Measurements from ENCODE around the gene DLG2.
A peak's percentile ranks its signal among the peaks of the same experiment; 100 is the strongest.

The DLG2 gene

DNA sequence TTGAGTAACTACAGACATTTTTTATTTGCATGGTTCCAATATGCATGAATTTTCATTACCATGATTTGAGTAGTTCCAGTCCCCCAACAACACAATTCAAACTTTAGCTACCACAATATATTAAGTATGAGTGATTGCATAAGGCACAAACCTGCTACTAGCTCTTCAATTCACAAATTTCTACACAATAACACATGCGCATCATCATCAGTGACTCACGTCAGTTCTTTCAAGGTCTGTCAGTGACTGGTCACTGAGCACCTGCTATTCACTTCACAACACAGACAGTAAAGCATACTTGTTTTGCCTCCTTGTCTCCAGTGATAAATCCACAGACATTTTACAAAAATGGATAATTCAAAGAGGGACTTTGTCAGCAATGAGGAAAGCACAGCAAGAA lies 1905.9 kb downstream of the DLG2 start:
- ChIA-PET CTCF (interaction anchor here (0.5 kb wide), 1 partner anchor 10 kb away, joined by 3 read pairs; no protein-coding TSS in a partner anchor), POLR2A (ENCODE audit: low non-redundant PET) (no interaction called here)
- TF ChIP-seq, protein P1, sequence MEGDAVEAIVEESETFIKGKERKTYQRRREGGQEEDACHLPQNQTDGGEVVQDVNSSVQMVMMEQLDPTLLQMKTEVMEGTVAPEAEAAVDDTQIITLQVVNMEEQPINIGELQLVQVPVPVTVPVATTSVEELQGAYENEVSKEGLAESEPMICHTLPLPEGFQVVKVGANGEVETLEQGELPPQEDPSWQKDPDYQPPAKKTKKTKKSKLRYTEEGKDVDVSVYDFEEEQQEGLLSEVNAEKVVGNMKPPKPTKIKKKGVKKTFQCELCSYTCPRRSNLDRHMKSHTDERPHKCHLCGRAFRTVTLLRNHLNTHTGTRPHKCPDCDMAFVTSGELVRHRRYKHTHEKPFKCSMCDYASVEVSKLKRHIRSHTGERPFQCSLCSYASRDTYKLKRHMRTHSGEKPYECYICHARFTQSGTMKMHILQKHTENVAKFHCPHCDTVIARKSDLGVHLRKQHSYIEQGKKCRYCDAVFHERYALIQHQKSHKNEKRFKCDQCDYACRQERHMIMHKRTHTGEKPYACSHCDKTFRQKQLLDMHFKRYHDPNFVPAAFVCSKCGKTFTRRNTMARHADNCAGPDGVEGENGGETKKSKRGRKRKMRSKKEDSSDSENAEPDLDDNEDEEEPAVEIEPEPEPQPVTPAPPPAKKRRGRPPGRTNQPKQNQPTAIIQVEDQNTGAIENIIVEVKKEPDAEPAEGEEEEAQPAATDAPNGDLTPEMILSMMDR (conservative IDR thresholded peaks at IDR 0.05; ENCODE audit: low read depth): no peak
- peak; percentile 11 for DNase-seq (ENCODE audit: low spot score)
- no peak overlapping the region for H3K27ac ChIP-seq

DNA sequence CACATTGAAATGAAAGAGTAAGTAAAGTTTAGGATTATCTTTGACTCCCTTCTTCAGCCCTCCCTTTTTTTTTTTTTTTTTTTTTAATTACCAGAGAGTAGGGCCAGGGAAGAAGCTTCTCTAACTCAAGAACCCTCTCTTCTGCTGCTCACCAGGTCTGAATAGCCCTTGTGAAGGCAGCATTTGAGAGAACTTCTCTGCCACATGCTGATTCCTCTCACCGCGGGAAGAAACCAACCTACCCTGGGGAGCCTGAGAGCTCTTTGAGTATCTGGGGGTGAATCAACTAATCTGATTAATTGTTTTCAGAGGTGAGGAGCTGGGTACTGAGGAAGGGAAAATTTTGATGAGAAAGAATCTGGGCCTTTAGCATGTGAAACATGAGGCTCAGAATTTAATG lies 1906.5 kb downstream of the DLG2 start:
- TF ChIP-seq, protein P1 (conservative IDR thresholded peaks at IDR 0.05; ENCODE audit: low read depth): no peak
- DNase-seq (ENCODE audit: low spot score): no peak
- ChIA-PET POLR2A (ENCODE audit: low non-redundant PET) (no interaction called here), CTCF (interaction anchor here (0.5 to 0.7 kb wide), 3 partner anchors 9 to 794 kb away, joined by 3 to 5 read pairs (median 3); no protein-coding TSS in a partner anchor)
- H3K27ac ChIP-seq: no peak overlapping the region

DNA sequence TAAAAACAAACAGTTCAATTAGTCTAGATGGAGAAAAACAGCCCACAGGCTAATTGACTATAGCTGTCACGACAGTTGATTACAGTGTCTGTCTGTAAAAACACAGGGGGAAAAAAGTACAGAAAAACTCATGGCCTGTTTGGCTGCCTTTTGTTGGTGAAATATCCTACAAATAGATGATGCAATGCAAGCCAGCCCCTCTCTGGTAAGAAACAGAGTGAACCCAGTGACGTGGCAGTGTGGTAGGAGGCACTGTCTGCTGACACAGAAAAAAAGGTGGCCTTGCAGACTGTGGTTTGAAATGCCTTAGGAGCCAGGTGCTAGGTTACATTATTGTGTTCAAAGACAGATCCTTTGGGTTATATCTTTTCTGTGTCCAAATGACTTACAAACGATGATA lies 1909.6 kb downstream of the DLG2 start:
- CTCF ChIA-PET: no interaction called here
- POLR2A ChIA-PET (ENCODE audit: low non-redundant PET): no interaction called here
- TF ChIP-seq, protein P1 (conservative IDR thresholded peaks at IDR 0.05; ENCODE audit: low read depth): no peak
- DNase-seq (ENCODE audit: low spot score): no peak
- no peak overlapping the region for H3K27ac ChIP-seq

DNA sequence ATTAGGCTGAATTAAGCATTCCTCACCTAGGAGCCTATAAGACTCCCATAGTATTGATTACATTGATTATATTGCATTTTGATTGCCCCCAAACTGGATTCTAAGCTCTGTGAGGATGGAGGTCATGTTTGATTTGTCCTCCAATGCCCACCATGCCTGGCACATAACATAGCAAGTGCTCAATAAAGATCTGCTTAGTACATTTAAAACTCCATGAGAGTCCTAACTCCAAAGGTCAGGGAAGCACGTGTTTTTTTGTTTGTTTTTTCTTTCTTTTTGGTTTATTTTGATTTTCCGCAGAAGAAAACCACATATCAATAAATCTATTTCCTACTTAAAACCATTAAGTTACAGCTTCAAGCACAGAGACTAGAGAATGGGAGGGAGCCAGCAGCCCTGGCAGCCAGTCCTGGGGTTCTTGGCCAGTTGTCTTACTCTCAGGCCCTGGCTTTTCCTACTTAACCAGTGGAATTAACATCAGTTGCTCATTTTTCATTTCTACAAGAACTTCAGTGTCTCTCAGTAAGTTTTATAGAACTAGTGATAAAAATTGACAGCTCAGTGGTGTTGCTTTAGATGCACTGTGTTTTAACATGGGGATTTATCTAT lies 1911.1 kb downstream of the DLG2 start:
- TF ChIP-seq, protein P1 (conservative IDR thresholded peaks at IDR 0.05; ENCODE audit: low read depth): no peak
- POLR2A ChIA-PET (ENCODE audit: low non-redundant PET): no interaction called here
- no peak overlapping the region for H3K27ac ChIP-seq
- no peak for DNase-seq (ENCODE audit: low spot score)
- CTCF ChIA-PET: interaction anchor here (0.6 kb wide), 1 partner anchor 423 kb away, joined by 3 read pairs; no protein-coding TSS in a partner anchor

DNA sequence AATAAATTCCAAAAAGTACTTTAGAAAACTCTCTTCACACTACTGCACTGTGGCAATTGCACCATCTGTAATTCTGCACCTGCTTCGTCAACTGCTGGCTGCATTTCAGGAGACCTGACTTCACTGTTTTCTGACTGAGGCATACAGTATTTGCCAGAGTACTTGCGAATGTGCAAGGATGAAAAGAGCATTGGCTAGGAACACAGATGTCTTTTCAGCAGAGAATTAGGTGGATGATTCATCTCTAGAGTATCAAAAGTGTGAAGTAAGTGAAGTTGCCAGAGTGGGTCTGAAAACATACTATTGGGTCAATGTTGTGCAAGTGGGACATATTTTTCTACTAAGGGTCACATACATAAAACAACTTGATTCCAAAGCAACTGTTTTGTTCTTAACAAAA lies 1913.4 kb downstream of the DLG2 start:
- ChIA-PET CTCF (no interaction called here), POLR2A (ENCODE audit: low non-redundant PET) (no interaction called here)
- TF ChIP-seq, protein P1 (conservative IDR thresholded peaks at IDR 0.05; ENCODE audit: low read depth): no peak
- no peak overlapping the region for H3K27ac ChIP-seq
- DNase-seq (ENCODE audit: low spot score): no peak

DNA sequence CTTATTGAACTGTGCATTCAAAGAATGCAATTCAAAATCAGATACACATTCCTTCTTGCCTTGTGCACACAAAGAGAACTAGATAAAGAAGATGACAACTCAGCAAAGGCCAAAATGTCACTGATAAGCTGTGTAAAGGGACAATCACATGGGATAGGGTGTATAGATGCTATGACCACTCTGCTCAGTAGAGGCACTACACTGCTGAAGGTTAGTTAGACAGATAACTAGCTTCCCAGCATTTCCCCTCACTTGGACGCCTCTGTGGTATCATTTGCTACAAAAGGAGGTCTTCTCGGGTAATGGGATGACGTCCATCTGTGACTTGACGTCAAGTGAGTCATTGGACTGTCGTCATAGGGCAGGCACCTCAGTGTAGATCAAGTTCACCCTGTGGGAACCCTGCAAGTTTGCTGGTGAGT lies 1916.0 kb downstream of the DLG2 start:
- H3K27ac ChIP-seq: no peak overlapping the region
- POLR2A ChIA-PET (ENCODE audit: low non-redundant PET): no interaction called here
- CTCF ChIA-PET: interaction anchor here (0.6 to 0.7 kb wide), 3 partner anchors 10 to 1210 kb away, joined by 3 to 8 read pairs (median 3); no protein-coding TSS in a partner anchor
- no peak for DNase-seq (ENCODE audit: low spot score)
- TF ChIP-seq, protein P1 (conservative IDR thresholded peaks at IDR 0.05; ENCODE audit: low read depth): no peak
